ENCODE measurements around the gene SNX8. TPM values are rescaled to one million over a fixed set of nuclear protein-coding genes. Genes with fewer than 3 reads are reported as not detected.

Gene SNX8
- total and polyA plus RNA-seq, 2 donors (not counting 1 experiment from before 2014, with no cell fraction given), result 64.4 to 126 TPM

- ChIA-PET CTCF (interaction anchor here (1.5 kb wide), 1 partner anchor 122 kb away, joined by 3 read pairs; no protein-coding TSS in a partner anchor), POLR2A (no interaction called here)
- Mint-ChIP-seq H3K27ac (no peak overlapping the region), H3K9me3 (ENCODE audit: insufficient read depth) (no peaks in the 10 kb centered on the region), H3K4me1 (peaks cover 14% of the 10 kb centered on the region), H3K4me3 (no peak overlapping the region), H3K27me3 (no peaks in the 10 kb centered on the region)
- no peak overlapping the region for H3K27ac ChIP-seq (ENCODE audit: low read length in 2 of 2)
- peaks cover 0 to 66% of the 10 kb centered on the region in 2 experiments for H3K36me3 ChIP-seq (replicated peaks in 1 of 2; ENCODE audit: control extremely low read depth in 1 of 2, control insufficient read depth in 1 of 2, extremely low read depth in 1 of 2, insufficient read depth in 2 of 2, low read length in 1 of 2)
- no peak overlapping the region for H3K9ac ChIP-seq (ENCODE audit: low read length)
- no peak for TF ChIP-seq CTCF (IDR thresholded peaks at IDR 0.05)
- no peak for TF ChIP-seq EZH2 (IDR thresholded peaks at IDR 0.05; ENCODE audit: borderline replicate concordance, insufficient read depth, low read depth, low read length, poor library complexity, severe bottlenecking)
- H4K20me1 ChIP-seq (ENCODE audit: control insufficient read depth, insufficient read depth, low read length, poor library complexity, severe bottlenecking), result peaks cover 7% of the 10 kb centered on the region
- DNase-seq (no peak), ATAC-seq (ENCODE audit: low read depth) (no peak)
- H3K4me2 ChIP-seq (replicated peaks; ENCODE audit: low read depth, low read length, poor library complexity, severe bottlenecking), result no peak overlapping the region
- H3K27me3 ChIP-seq (replicated peaks in 1 of 4; ENCODE audit: control extremely low read depth in 1 of 4, control insufficient read depth in 3 of 4, insufficient read depth in 4 of 4, low read length in 3 of 4), result no peaks in the 10 kb centered on the region
- over 99% methylated on average over 12 of the region's 13 CpGs for WGBS (ENCODE audit: insufficient coverage)
- H3K9me3 ChIP-seq (ENCODE audit: control extremely low read depth in 1 of 3, control insufficient read depth in 2 of 3, insufficient read depth in 1 of 3, low read length in 2 of 3), result peaks cover 0 to 3% (median 0%) of the 10 kb centered on the region in 3 donors
- no peak overlapping the region for H2AFZ ChIP-seq (ENCODE audit: insufficient read depth, low read depth, low read length, poor library complexity, severe bottlenecking)
- intact Hi-C loops (cut with micrococcal nuclease), result no loop called here
- peaks cover 80% of the 10 kb centered on the region for H3K79me2 ChIP-seq (ENCODE audit: control insufficient read depth, insufficient read depth, low read length)
- H3K4me1 ChIP-seq (ENCODE audit: control insufficient read depth in 2 of 2, insufficient read depth in 2 of 2, low read length in 2 of 2), result peaks cover 5% of the 10 kb centered on the region in 2 donors
- no peak overlapping the region for H3K4me3 ChIP-seq (ENCODE audit: control extremely low read depth in 1 of 5, extremely low read depth in 1 of 5, insufficient read depth in 1 of 5, low read depth in 2 of 5, low read length in 4 of 5)
Measured at GRCh38 chr7:2225830-2226229, 88.4 kb downstream of the SNX8 start.

GRCh38 chr7:2225336-2225735 lies 88.9 kb downstream of the SNX8 start:
- ATAC-seq (ENCODE audit: low read depth), result no peak
- H3K27ac Mint-ChIP-seq, result no peak overlapping the region
- ChIA-PET POLR2A (no interaction called here), CTCF (interaction anchor here (1.5 kb wide), 1 partner anchor 123 kb away, joined by 3 read pairs; no protein-coding TSS in a partner anchor)
- WGBS (ENCODE audit: insufficient coverage), result 98% methylated on average over 14 of the region's 14 CpGs
- no peak overlapping the region for H3K4me3 Mint-ChIP-seq
- Histone ChIP-seq H3K27me3 (replicated peaks in 1 of 4; ENCODE audit: control extremely low read depth in 1 of 4, control insufficient read depth in 3 of 4, insufficient read depth in 4 of 4, low read length in 3 of 4) (no peaks in the 10 kb centered on the region), H3K4me1 (ENCODE audit: control insufficient read depth in 2 of 2, insufficient read depth in 2 of 2, low read length in 2 of 2) (peaks cover 0 to under 1% of the 10 kb centered on the region in 2 donors), H3K79me2 (ENCODE audit: control insufficient read depth, insufficient read depth, low read length) (peaks cover 79% of the 10 kb centered on the region), H3K27ac (ENCODE audit: low read length in 2 of 2) (no peak overlapping the region), H3K9ac (ENCODE audit: low read length) (no peak overlapping the region), H2AFZ (ENCODE audit: insufficient read depth, low read depth, low read length, poor library complexity, severe bottlenecking) (no peak overlapping the region), H3K36me3 (replicated peaks in 1 of 2; ENCODE audit: control extremely low read depth in 1 of 2, control insufficient read depth in 1 of 2, extremely low read depth in 1 of 2, insufficient read depth in 2 of 2, low read length in 1 of 2) (peaks cover 0 to 71% of the 10 kb centered on the region in 2 experiments), H4K20me1 (ENCODE audit: control insufficient read depth, insufficient read depth, low read length, poor library complexity, severe bottlenecking) (peaks cover 7% of the 10 kb centered on the region), H3K4me2 (replicated peaks; ENCODE audit: low read depth, low read length, poor library complexity, severe bottlenecking) (no peak overlapping the region), H3K9me3 (ENCODE audit: control extremely low read depth in 1 of 3, control insufficient read depth in 2 of 3, insufficient read depth in 1 of 3, low read length in 2 of 3) (peaks cover 0 to 3% (median 0%) of the 10 kb centered on the region in 3 donors), H3K4me3 (ENCODE audit: control extremely low read depth in 1 of 5, extremely low read depth in 1 of 5, insufficient read depth in 1 of 5, low read depth in 2 of 5, low read length in 4 of 5) (no peak overlapping the region)
- peaks cover 10% of the 10 kb centered on the region for H3K4me1 Mint-ChIP-seq
- TF ChIP-seq EZH2 (IDR thresholded peaks at IDR 0.05; ENCODE audit: borderline replicate concordance, insufficient read depth, low read depth, low read length, poor library complexity, severe bottlenecking) (no peak), CTCF (IDR thresholded peaks at IDR 0.05) (no peak)
- H3K27me3 Mint-ChIP-seq, result no peaks in the 10 kb centered on the region
- intact Hi-C loops (cut with micrococcal nuclease), result no loop called here
- no peaks in the 10 kb centered on the region for H3K9me3 Mint-ChIP-seq (ENCODE audit: insufficient read depth)
- DNase-seq, result no peak

Data from B cell (primary cell).